HG03097 (cell line): Measurements from ENCODE around the gene CPSF3.

Experiments used
- ATAC-seq: cut with Tn5 transposase; IDR thresholded peaks from one replicate; pipeline ENCODE4 v1.9.1; 2021; ENCODE audit not compliant: unreplicated experiment, low FRiP score

CPSF3 gene

GRCh38 chr2:9416962-9417316, 6.5 kb upstream of the CPSF3 start:
- no peak for ATAC-seq

- ATAC-seq = no peak
Measured at GRCh38 chr2:9417725-9418124, 5.7 kb upstream of the CPSF3 start.

- ATAC-seq = no peak
Measured at GRCh38 chr2:9418746-9419145, 4.7 kb upstream of the CPSF3 start.

GRCh38 chr2:9419541-9419940, 3.9 kb upstream of the CPSF3 start:
- no peak for ATAC-seq

- ATAC-seq = no peak
Measured at GRCh38 chr2:9420495-9420894, 3.0 kb upstream of the CPSF3 start.

- ATAC-seq = peak; percentile 26
Measured at GRCh38 chr2:9422321-9423099, 944 bp upstream of the CPSF3 start.

GRCh38 chr2:9423922-9424272, 443 bp downstream of the CPSF3 start:
- peak; percentile 6 for ATAC-seq

GRCh38 chr2:9424447-9425164, 1.2 kb downstream of the CPSF3 start:
- no peak for ATAC-seq

GRCh38 chr2:9428965-9429577, 5.6 kb downstream of the CPSF3 start:
- ATAC-seq = no peak

- ATAC-seq = no peak
Measured at GRCh38 chr2:9430316-9431293, 7.2 kb downstream of the CPSF3 start.

GRCh38 chr2:9434489-9434888, 11.0 kb downstream of the CPSF3 start:
- no peak for ATAC-seq

- no peak for ATAC-seq
Measured at GRCh38 chr2:9439536-9439935, 16.1 kb downstream of the CPSF3 start.

GRCh38 chr2:9440058-9440727, 16.7 kb downstream of the CPSF3 start:
- ATAC-seq = no peak

- ATAC-seq = no peak
Measured at GRCh38 chr2:9441556-9441955, 18.1 kb downstream of the CPSF3 start.

GRCh38 chr2:9443526-9443925, 20.1 kb downstream of the CPSF3 start:
- no peak for ATAC-seq

- ATAC-seq = no peak
Measured at GRCh38 chr2:9445089-9445488, 21.6 kb downstream of the CPSF3 start.

- ATAC-seq = no peak
Measured at GRCh38 chr2:9451231-9451630, 27.8 kb downstream of the CPSF3 start.

GRCh38 chr2:9460441-9461017, 37.1 kb downstream of the CPSF3 start:
- ATAC-seq = no peak

- ATAC-seq = no peak
Measured at GRCh38 chr2:9461079-9461478, 37.6 kb downstream of the CPSF3 start.

GRCh38 chr2:9462313-9462712, 38.9 kb downstream of the CPSF3 start:
- ATAC-seq = no peak
